HG02571 (cell line): ENCODE results near the gene GP1BA.

Experiments used
- ATAC-seq: cut with Tn5 transposase; IDR thresholded peaks from one replicate; pipeline ENCODE4 v1.9.1; 2021; ENCODE audit warnings: mild to moderate bottlenecking, moderate library complexity; ENCODE audit not compliant: unreplicated experiment

The GP1BA gene

DNA sequence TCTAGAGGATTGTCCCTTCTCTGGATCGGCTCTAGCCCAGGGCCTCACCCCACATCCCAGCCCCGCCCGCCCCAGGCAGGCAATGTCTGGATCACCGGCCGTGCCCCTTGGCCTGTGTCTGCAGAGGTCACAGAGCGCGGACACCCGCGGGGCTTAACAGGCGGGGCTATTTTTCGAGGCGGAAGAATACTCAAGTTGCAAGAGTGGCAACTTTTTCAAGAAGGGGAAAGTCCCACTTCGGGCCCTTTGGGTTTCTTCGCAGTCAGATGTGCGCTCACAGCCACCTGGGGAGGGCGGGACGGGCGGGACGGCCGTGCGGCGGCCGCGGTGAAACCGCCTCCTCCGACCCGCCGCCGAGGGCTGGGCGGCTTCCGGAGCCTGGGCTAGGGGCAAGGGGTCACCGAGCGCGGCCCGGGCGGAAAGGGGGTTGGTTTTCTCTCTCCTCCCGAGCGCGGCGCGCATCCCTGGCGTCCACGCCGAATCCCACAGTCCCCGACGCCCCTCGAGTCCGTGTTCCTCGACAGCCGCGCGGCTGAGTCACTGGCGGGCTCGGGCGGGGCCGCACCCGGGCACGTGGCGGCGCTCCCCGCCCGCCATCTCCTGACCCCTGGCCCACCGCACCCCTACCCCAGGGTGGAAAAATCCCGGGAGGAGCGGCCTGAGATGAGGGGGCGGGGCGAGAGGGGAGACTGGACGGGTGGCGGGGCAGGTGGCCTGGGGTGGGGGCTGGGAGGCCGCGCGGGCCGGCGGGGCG lies 17.4 kb downstream of the GP1BA start:
- ATAC-seq, result peak; percentile 22

DNA sequence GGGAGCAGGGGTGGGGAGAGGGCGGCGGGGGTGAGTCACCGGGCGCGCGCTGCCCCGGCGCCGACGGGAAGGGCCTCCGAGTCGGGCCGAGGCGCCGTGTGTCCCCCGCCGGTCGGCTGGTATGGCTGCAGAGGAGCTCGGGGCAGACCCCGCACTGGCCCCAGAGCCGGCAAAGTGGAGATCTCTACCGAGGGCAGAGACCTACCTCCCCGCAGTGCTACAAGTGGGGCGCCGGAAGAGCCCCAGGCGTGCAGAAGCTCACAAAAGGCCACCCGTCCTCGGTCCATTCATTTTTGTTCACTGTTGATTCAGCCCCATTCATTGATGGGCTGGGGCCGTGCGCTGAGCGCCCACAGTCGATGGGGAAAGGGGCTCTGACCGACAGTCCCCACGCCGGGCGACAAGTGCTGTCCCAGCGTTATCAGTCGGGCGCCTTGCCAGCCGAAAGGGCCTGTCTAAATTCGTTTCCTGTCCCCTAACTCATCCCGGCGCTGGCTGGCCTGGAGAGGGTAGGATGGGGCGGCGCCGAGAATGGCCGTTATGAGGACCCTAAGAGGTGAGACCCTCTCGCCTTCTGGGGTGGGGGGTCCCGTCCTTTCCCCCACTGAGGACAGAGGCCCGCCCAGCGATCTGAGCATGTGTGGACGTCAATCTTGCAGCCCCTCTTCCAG lies 18.1 kb downstream of the GP1BA start:
- ATAC-seq, result no peak

DNA sequence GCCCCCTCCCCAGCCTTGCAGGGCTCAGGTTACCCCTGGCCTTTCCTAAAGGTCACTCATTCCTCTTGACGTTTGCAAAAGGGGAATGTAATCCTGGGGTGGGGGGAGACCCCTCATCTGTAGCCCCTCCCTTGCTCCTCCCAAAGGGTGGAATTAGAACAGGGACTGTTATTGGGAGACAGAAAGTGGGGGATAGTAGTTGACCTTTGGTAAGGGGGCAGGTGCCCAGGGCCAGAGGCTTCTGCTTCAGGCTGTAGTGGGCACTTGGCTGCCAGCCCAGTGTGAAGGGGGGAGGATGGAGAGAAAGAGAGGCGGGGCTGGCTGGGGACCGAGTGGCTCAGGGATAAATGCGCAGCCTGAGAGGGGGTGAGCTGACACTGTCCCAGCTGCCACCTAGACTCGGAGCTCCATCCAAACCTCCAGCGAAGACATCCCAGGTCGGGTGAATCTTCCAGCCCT lies 18.7 kb downstream of the GP1BA start, which contains the start of gene ENO3:
TSS of gene ENO3 (plus strand) at position 374 of the 459 bp plus-strand sequence. CDS start 711 bp downstream, outside the sequence.
- ATAC-seq, result no peak

DNA sequence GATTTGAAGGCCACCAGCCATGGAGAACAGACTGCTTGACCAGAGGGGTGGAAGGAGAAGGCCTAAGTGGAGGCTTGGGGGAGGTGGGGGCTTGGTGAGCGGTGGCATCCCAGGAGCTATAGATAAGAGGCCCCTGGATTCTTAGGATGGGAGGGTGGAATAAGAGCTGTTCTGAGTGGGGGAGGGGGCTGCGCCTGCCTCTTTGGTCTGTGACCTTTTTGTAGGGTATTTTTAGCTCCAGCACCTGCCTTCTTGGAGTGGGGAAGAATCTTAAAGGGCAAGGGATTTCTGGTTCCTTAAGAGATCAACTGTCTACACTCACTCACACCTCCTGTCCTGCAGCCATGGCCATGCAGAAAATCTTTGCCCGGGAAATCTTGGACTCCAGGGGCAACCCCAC lies 19.4 kb downstream of the GP1BA start:
- ATAC-seq, result no peak

DNA sequence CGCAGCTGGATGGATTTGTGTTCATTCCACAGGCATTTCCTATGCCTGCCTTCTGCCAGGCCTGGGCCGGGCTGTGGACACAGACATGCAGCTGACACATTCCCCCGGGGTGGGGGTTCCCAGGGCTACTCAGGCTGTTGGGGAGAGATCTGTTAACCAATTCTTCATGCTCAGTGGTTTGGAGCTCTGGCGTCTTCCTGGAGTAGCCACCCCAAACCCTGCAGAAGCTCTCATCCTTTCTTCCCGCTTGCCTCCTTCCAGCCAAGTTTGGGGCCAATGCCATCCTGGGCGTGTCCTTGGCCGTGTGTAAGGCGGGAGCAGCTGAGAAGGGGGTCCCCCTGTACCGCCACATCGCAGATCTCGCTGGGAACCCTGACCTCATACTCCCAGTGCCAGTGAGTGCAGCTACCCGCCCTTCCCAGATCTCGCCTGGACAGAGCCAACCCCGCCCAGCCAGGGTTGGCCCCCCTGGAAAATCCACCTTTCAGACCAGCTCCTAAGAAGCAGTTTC lies 21.4 kb downstream of the GP1BA start:
- no peak for ATAC-seq

DNA sequence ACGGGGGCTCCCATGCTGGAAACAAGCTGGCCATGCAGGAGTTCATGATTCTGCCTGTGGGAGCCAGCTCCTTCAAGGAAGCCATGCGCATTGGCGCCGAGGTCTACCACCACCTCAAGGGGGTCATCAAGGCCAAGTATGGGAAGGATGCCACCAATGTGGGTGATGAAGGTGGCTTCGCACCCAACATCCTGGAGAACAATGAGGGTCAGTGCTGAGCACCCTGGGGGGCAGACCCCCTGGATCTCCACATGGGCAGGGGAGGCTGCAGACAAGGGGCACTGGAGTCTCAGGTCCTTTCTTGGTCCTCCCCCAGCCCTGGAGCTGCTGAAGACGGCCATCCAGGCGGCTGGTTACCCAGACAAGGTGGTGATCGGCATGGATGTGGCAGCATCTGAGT lies 23.0 kb downstream of the GP1BA start:
- ATAC-seq, result no peak

DNA sequence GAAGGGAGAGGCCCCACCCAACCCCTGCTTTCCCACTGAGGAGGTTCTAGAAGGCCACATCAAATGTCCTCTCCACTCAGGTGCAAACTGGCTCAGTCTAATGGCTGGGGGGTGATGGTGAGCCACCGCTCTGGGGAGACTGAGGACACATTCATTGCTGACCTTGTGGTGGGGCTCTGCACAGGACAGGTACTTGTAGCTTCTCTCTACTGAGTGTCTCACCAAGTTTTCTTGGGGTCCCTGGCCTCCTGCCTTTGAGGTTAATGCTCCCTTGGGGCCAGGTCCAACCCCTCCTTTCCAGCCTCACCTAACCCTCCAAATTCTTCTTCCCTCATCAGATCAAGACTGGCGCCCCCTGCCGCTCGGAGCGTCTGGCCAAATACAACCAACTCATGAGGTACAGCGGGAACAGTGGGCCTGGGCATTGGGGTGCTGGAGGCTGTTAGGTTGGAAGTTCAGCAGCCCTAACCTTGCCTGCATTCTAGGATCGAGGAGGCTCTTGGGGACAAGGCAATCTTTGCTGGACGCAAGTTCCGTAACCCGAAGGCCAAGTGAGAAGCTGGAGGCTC lies 24.5 kb downstream of the GP1BA start:
- ATAC-seq, result no peak

DNA sequence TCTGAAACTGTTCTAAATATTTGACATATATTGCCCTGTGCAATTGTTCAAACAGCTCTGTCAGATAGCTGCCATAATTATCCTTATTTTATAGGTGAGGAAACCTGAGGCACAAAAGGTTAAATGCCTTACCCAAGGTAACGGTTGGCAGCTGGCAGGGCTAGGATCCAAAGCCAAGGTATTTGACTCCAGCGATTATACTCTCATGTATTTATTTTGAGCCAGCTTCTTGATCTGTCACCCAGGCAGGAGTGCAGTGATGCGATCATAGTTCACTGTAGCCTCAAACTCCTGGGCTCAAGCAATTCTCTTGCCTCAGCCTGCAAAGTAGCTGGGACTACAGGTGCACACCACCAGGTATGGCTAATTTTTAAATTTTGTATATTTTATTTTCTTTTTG lies 26.0 kb downstream of the GP1BA start:
- no peak for ATAC-seq

DNA sequence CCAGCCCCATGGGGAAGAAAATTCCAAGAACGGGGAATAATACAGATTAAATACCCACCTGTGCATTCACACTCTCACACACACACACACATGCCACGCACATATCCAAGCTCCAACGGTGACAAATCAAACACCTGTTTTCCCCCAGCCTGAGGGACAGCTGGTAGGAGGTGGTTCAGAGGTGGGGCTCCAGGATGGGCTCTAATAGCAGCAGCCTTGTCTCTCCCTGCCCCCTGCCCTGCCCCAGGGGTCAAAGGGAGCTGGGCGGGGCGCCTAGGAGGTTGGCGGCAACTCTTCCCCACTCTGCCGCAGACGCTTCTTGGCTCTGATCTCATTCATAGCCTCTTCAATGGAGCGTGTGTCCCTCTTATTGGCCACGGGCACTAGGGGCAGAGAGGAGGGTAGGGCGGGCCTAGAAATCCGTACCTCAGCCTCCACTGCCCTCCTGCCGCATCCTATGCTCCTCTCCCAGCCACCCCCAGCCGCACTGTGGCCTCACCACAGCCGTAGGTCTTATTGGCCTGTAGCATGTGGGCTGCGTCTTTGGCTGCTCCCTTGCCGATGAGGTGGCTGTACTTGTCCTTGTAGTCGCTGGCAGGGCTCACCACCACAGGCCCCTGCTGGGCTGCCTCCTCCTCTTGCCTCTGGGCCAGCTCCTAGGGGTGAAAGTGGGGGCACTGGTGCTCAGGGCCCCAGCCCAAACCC lies 27.3 kb downstream of the GP1BA start:
- no peak for ATAC-seq

DNA sequence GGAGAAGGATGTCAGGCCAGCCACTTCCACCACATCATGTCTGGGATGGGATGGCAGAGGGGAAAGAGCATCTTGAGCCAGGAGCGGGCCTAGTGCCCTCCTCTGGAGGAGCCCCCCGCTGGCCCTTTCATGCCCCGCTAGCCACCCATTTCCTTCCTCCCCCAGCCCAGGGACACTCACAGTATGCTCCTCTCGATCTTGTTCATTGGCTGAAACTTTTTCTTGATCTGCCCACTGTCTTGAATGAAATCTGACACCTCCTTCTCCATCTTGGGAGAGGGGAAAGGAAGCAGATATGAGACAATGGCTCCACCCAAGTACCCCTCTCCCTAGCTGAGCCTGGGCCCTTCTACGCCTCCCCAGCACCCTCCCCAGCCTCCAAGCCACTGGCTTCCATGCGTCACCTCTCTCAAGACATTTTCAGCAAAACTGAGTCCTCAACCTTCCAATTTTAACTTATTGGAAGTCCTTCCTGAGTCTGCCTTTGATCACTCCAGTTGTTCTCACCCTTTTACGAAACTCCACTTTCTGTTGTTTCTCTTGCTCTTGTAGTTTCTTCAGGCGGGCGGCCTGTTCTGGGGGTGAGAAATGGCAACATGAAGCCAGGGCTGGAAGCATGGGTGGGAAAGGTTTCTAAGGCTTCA lies 28.3 kb downstream of the GP1BA start:
- no peak for ATAC-seq

DNA sequence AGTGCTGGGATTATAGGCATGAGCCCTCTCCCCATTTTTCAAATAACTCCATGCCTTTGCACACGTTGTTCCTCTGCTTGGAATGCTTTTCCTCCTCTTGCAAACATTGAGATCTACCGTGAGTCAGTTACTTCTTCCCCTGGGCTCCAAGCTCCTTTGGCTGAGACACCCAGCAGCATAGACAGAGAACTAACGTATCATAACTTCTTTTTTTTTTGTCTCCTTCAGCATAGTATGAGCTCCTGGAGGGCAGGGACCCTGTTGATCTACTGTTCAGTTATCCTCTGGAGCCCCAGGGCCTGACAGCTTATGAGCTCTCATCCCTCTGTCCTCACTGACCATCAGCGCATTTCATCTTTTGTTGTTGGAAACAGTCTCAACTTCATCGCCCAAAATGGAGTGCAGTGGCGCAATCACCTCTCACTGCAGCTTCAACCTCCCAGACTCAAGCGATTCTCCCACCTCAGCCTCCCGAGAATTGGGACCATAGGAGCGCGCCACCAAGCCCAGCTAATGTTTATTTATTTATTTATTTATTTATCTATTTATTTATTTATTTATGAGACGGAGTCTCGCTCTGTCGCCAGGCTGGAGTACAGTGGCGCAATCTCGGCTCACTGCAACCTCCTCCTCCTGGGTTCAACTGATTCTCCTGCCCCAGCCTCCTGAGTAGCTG lies 33.4 kb downstream of the GP1BA start:
- ATAC-seq, result no peak

DNA sequence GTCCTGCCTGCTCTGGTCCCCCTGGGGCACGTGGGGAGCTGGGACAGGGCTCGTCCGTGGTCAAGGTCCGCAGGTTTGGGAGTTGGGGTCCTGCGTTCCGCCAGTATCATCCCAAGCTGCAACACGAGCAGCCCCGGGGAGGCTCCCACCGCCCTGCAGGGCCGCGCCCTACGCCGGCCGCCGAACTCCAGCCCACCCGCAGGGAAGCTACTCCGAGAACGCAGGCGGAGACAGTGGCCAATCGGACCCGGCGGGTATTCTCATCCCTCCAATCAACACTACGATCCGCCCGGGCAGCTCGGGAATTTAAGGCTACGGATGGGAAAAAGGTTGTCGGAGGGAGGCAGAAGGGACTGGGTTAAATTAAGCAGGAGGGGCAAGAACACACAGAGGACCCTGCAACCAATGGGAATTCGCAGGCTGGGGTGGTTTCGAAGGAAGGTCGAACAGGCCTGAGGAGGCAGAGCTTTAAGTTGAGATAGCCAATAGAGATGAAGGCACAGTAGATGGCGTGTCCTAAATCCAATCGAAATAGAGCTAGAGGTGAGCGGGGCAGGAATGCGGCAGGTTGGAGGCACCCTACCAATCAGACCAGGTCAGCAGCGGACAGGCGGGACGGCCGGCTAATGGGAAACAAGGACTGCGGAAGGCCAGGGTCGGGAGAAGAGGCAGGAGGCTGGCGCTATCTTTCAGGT lies 34.9 kb downstream of the GP1BA start:
- peak; percentile 83 for ATAC-seq

DNA sequence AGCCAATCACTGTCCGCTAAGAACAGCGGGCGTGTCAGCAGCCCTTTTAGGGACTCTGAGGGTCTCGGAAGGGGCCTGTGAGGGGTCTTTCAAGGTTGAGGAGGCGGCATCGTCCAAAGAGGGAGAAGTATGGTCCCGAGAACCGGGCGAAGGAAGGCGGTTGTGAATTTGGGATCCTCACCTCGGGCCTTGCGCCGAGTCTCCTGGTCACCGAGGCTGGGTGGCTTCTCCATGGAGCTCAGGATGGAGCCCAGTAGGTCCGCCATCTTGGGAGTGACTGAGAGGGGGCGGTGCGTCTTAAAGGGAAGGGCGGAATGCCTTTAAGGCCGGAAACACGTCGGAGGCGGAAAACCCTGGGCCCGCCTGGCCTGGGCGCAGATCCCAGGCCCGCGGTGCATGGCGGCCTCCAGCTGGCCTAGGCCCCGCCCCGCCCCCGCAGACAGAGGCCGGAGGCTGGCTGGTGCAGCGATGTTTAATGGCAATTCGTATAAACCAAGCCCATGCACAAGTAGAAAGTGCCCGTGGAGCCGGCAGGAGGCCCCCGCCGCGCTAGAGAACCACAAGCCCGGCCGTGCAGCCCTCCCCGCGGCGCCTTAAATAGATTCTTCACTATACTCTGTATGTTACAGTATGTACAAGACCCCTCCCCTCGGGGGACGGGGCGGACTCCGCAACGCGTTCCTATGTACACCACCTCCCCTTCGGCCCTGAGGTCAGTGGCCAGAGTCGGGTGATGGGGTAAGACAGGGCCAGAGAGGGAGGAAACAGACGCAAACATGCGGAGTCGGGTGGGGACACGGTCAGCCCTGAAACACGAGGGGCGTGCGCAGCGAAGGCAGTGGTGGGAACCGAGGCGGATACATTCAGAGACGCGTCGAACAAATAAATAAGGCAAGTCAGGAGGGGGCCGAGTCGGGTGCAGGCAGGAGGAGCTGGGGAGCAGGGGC lies 35.7 kb downstream of the GP1BA start, which contains the start of gene SPAG7:
TSS of gene SPAG7 (minus strand) at position 279 of the 947 bp plus-strand sequence. CDS start at position 266, 13 bp downstream.
- peak; percentile 53 for ATAC-seq

DNA sequence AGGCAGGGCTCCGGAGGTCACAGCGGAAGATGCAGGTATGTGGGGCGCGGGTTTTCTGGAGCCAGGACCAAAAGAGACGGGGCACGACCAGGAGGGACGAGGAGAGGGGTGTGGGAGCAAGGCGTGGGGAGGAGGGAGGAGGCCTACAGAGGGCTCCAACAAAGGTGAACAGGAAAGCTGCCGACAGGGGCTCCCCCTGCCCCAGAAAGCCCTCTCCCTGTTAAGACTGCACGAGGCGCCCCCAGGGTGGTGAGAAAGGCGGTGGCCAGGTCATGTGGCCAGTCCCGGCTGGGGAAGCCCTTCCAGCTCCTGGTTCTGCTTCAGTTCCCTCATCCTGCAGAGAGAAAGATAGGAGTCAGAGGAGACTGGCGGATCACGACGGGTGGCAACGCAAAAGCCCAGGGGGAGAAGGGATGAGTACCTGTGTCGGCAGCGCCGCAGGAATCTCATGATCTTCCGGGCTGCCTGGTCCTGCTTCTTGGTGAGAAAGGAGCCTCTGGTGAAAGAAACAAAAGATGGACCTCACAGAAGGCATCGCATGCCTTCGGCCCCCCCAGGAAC lies 36.5 kb downstream of the GP1BA start:
- ATAC-seq, result no peak

DNA sequence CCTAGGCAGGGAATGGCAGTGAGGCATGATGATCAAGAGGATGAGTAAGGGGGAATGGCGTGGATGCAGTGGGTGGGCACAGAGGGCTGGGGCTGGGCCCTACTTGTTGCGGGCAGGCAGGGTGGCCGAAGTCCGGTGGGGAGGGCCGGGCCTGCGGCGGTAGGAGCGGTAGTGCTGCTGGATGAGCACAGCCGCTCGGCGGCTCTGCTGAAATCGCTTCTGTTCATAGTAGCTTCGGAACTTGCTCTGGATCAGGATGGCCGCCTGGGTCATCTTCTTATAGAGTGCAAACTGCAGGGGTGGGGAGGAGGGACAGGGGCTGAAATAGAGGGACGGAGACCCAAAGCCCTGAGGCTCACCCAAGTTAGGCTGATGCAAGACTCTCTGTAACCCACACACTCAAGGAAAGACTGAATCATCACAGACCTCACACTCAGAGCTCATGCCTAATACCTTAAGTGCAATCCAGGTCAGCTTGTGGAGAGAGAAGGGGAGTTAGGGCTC lies 37.0 kb downstream of the GP1BA start:
- ATAC-seq, result no peak

DNA sequence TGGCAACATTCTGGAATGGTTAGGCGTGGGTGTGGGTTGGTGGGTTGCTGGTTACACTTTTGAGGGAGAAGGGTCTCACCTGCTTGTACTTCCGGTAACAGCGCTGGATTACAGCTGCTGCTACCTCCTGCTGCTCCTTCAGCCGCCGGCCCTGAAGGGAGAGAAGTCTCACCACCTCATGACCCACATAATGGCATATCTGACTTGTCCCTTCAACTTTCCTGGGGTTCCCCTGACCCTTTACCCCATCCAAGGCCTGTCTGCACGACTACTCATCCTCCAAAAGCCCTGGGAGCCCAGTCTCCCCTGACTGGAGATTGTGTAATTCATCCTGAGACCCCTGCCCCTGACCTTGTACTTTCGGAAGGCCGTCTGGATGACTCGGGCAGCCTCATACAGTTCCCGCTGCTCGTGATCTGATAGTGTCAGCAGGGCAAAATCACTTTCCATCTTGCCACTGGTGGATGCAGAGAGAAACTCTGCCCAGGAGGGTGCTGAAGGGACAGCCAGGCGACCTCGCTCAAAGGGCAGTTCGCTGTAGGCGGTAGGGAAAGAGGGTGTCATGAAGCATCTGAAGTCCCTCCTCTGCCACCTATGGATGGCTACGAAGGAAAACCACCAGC lies 37.6 kb downstream of the GP1BA start:
- ATAC-seq, result no peak

DNA sequence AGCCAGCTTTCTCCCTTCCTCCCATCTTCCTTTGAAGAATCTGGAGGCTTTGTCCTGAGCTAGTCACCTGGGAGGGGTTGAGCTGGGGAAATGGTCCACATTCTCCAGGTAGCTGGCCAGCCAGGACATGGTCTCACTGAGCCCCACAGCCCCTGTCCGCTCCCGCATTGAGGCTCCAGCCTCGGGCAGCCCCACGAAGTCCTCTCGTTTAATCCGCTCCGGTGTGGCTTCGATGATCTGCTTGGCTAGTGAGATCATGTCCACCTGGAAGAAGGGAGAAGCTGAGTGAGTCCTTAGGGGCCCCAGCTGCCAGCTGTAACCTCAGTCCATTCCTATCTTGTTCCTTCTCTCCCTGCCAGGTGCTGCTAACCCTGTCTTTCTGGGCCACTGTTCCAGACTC lies 38.2 kb downstream of the GP1BA start:
- ATAC-seq, result no peak
